Stimulated activated CD8-positive, alpha-beta memory T cell treated with anti-CD3 and anti-CD28 coated beads, Interleukin-15, amount 100 ng/mL, for 48 hours (primary cell): ENCODE results near the gene ARFGEF3.

ENCODE experiments used
- DNase-seq, 2 donors: peaks; one replicate each; pipeline ENCODE4 v3.0.0-alpha.2; 2020; ENCODE audit warnings: low read depth in 2 of 2

The ARFGEF3 gene

GRCh38 chr6:138162111-138162954 is 594 bp downstream of the ARFGEF3 start:
- no peak for DNase-seq

DNA sequence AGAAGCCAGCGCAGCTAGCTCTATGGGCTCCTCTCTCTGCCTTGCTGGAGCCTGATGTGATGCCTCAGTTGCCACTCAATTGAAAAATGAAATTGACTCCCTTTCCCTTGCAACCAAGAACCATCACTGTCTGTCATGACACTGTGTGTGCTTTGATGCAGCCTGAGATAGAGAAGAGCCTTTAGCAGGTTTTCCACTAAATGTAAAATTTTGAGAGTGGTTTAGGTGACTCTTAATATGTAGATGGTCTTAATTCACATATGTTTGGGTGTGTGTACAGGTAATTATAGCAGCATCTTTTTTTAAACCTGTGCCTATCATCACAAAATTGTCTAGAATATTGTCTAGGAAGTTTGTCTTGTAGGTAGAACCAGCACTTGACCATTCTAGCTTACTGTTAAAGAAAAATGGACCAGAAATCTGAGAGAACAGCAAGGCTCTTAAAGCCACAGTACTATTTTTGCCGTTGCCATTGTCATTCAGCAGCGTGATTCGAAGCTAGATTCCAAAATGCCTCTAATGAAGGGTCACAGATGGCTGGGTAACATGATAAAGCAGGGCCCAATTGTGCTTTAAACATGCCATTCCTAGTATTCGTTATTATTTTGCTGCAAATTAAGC is 1.3 kb downstream of the ARFGEF3 start:
- no peak for DNase-seq

DNA sequence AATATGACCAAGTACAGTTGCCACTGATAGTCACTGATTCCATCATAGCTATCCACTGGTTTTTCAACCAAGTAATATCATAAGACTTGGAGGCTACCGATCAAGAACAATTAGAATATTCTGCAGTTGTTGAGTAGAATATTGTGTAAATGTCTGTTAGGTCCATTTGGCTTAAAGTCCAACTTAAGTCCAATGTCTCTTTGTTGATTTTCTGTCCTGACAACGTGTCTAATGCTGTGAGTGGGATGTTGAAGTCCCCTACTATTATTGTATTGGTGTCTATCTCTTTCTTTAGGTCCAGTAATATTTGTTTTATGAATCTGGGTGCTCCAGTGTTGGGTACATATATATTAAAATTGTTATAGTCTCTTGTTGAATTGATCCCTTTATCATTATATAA is 13.9 kb downstream of the ARFGEF3 start:
- DNase-seq = no peak

DNA sequence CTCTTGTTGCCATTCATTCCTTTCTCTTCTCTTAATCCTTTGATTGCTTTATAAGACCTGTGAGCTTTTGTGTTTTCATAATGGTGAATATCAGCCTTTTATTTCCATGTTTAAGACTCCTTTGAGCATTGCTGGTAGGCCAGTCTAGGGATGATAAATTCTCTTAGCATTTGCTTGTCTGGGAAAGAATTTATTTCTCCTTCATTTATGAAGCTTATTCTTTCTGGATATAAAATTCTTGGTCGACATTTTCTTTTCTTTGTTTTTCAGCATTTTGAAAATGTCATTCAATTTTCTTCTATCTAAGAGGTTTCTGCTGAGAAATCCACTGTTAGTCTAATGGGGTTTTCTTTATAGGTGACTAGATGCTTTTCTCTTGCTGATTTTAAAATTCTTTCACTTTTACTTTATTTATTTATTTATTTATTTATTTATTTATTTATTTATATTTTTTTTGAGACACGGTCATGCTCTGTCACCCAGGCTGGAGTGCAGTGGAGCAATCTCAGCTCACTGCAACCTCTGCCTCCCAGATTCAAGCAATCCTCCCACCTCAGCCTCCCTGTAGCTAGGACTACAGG is 15.0 kb downstream of the ARFGEF3 start:
- DNase-seq = no peak

GRCh38 chr6:138182939-138183789 is 21.4 kb downstream of the ARFGEF3 start:
- DNase-seq = no peak

DNA sequence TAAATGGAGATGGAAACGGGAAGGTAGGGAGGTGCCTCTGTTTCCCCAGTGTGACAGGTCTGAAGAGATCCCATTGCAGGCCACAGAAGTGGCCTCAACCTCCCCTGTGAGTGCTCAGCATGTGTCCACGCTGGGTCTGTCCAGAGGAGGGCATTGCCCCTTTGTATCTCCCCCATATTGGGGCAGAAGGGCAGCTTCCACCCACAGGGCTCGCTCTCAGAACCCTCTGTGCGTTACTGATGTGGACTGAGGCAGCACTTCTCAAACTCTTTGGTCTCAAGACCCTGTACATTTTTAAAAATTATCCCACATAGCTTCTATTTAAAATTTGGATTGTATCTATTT is 22.0 kb downstream of the ARFGEF3 start:
- no peak for DNase-seq

DNA sequence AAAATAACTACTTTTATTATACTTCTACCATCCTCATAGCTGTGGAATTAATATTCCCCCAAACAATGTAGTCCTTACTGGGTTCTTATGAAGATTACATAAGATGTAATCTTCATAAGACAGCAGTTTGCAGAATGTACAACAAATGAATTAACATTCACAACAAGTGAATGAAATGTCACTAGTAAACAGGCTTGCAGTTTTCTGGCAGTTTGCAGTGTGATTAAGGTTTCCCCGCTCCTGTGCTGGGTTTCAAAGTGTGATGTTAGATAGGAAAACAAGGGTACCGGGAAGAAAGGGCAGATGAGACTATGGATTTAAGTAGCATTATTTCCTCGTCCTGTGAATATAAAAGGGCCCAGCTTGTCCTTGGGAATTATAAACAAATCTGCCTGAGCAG is 22.5 kb downstream of the ARFGEF3 start:
- DNase-seq = no peak

- DNase-seq = no peak
Measured at GRCh38 chr6:138187156-138187555, 25.4 kb downstream of the ARFGEF3 start.

DNA sequence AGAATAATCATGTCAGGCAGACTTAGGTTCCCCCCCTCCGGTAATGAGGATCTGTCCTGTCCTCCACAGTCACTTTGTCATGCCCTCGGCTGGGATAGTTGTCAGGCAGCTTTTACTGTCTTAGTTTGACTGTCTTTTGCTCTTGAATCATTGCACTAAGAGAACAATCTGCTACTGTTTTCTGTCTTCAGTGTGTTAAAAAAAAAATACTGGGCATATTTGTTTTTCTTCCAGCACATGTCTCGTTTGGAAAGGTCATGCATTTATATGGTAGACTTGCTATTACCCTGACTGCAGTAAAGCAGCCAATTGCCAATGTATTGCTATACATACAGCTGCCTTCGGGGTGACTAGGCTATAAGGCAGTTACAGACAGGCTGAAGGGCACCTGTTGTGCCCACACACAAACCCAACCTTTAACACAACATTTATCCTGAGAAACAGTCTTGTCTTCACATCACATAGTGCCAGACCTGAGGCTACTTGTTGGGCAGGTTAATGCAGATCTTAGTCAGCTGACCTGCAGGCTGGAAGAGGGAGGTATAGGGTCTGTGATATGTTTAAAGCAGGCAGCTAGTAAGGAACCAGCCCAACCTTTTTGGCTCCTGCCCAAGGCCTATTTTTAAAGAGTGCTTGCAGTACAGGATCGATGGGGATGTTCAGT is 26.7 kb downstream of the ARFGEF3 start:
- DNase-seq = no peak

DNA sequence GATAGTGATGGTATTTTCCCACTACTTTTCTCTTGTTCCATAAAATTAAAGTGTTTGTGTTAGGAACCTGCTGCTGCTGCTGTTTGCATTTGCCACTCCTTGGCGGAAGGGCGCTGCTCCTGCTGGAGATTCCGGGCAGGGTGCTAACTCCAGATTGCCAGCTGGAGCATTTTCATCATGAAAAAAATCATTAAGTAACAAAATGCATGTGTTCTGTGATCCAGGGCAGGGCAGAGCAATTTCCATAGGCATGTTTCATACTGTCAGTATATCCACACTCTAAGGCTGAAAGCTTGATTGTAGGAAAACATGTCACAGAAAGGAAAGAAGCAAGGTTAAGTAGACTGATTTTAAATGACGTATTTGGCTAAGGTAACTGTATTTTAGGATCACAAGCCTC is 32.5 kb downstream of the ARFGEF3 start:
- no peak for DNase-seq

- no peak for DNase-seq
Measured at GRCh38 chr6:138196122-138196738, 34.5 kb downstream of the ARFGEF3 start.

DNA sequence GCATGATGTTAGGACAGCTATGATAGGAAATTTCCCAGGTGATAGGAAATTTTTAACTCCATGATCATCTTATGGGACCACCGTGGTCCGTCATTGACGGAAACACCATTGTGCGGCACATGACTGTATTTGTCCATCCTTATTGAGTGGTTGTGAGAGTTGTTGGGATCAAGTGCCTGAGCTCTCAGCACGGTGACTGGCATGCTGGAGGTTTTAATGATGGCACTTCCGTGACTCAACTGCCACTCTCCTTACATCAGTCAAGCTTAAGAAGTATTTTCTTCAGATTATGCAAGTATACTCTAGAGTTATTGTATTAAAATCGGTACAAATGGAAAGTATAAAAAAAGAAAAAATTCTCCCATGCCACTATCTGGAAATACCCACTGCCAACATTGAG is 35.8 kb downstream of the ARFGEF3 start:
- no peak for DNase-seq

DNA sequence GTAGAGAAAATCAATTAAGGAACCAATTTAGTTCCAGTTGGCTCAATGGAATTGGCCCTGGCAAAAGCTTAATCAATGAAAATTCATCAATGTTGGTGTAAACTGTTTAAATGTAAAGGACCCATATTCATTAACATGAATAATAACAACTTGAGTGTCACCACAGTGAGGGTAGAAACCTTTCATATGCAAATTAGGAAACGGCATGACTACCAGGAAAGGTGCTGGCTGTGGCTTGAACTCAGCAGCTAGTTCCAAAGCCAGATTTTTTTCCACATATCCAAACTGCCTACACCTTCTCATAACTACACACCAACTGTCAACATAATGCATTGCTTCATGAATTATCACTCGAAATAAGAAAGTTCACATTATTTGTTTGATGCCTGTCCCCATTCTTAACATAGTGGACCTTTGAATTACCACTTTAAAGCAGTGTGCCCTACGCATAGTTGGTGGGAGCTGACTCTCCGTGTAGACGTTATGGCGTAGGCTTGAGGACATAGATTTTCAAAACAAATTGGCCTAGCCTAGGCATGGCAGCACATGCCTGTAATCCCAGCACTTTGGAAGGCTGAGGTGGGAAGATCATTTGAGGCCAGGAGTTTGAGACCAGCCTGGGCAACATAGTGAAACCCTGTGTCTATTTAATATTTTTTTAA is 36.8 kb downstream of the ARFGEF3 start:
- DNase-seq = no peak

- no peak for DNase-seq
Measured at GRCh38 chr6:138201836-138202235, 40.1 kb downstream of the ARFGEF3 start.

DNA sequence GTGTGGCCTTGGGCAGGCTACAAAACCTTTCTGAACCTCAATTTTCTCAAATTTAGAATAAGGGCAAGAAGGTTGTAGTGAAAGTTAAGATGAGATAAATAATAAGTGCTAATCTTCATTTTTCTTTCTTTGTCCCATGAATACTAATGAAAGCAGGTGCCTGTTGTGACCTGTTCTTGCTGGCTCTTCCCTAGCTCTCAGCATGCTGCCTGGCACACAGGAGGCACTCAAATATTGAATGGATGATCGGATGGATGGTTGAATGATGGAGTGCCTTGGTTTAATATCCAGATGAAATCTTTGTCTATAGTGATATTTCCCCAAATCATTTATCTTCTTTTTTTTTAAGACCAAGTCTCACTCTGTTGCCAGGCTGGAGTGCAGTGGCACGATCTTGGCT is 41.6 kb downstream of the ARFGEF3 start:
- no peak for DNase-seq

DNA sequence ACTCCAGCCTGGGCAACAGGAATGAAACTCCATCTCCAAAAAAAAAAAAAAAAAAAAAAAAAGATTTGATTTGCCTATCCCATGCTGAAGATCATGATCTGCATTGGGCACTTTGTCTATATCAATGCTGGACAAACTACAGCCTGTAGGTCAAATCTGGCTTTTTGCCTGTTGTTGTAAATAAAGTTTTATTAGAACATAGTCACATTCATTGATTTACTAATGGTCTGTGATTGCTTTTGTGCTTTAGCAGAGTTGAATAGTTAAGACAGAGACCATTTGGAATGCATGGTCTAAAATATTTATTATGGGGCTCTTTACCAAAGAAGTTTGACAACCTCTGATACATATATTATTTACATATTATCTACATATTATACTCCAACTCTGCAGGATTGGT is 42.6 kb downstream of the ARFGEF3 start:
- DNase-seq = no peak

DNA sequence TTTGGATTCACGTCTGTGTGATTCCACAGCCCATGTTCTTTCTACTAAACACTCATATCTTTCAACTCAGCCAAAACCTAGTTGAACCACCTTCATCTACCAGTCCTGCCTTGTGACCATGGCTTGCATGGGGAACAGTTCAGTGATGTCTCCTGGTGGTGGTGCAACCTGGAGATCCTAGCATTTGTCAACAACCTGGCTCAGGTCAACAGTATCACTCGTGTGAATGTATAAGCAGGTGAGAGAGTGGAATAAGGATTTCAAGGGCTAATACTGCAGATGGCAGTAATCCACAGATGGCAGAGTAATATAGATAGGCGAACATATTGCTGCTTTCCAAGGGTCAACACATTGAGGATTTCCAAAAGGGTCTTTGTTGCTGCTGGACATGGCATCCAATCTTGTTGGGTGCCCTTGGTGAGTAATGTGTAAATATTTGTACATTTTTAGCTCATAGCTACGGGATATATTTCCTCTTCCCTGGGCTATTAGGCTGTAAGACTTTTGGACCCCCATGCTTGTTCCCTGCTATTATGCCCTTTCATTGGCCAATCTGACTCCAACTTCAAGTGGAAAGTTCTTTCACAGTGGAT is 43.1 kb downstream of the ARFGEF3 start:
- DNase-seq = no peak

DNA sequence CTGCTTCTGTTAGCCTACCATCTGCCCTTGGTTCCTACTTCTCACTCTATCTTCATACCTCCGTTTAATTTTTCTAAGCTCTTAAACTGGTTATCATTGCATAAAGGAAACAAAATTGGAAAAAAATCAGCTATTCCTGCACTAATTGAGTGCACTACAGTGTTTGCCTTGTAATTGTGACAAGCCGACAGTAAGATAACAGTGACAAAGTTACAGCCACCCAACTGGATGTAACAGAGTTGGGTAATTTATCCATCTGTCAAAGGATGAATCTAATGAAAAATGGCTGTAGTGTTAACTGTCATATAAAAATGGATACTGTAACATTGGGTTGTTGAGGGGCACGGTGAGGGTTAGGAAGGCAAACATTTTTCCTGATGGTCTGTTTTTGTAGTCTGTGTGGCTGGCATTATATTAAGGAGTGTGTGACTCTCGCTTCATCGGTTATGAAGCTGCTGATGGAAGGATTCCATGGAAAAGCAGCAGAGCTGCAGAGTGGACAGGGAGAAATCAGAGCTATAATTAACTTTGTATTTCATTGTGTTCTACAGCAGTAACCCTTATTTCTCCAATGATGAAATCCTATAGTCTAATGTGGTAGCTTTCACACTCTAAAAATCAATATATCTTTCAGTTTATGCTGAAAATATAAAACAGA is 43.8 kb downstream of the ARFGEF3 start:
- DNase-seq = no peak

DNA sequence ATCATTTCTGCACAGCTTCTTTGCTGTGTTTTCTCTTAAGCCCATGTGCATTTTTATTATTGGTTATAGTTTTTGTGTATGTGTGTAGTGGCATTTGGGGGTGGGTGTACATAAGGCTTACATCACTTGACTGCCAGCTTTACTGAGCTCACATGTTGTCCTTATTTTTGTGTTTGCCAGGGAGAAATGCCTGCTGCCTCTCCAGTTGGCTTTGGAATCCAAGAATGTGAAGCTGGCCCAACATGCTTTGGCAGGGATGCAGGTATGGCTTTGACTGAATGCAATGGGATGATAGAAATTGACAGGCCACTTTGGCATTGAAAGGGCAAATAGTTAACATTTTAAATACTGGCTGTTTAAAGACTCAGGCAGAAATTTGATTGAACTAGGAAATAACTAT is 45.1 kb downstream of the ARFGEF3 start:
- no peak for DNase-seq

DNA sequence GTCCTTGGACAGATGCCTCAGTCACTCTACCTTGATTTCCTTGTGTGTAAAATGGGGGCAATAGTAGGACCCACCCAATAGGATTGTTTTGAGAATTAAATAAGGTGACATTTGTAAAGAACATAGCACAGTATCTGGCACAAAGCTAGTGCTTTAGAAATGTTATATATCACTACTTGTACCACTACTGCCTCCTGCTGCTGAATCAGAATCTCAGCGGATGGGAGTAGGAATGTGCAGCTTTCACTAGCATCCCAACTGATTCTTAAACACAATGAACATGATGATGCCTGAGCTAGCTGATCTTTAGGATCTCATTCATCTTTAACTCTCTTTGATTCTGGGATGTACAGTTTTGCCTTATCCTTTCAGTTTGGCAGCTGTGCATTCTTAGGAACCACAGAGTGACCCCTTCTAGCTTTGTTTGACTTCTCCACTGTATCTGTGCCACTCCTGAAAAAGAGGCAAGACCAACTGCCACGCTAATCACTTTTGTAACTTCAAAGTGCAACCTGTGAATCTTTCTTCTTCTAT is 49.4 kb downstream of the ARFGEF3 start:
- no peak for DNase-seq
